Thyroid gland (tissue), 4 donors: ENCODE results near the gene PMFBP1.

Experiments
- CTCF ChIP-seq, 6 experiments: fragments of 200-600 bp in 3 of 6; fragments of 450-650 bp in 3 of 6; sonication (generic) in 3 of 6; IDR thresholded peaks; one replicate each; pipeline ENCODE4 v1.5.1; 2016 to 2019; ENCODE audit warnings: antibody characterized with exemption in 6 of 6, mild to moderate bottlenecking in 2 of 6, inconsistent platforms in 1 of 6, moderate library complexity in 1 of 6
- POLR2A ChIP-seq, 2 donors: fragments of 450-650 bp; IDR thresholded peaks; one replicate each; pipeline ENCODE4 v1.6.1; 2017; ENCODE audit warnings: antibody characterized with exemption in 2 of 2, mild to moderate bottlenecking in 2 of 2, moderate library complexity in 1 of 2

- no peak for TF ChIP-seq POLR2A (IDR thresholded peaks at IDR 0.05)
- no peak for TF ChIP-seq CTCF (IDR thresholded peaks at IDR 0.05)
These were observed 51.9 kb downstream of the PMFBP1 start for GRCh38 chr16:72120026-72120425.
